Immature natural killer cell (primary cell): ENCODE measurements around the gene DNAJC5. TPM values are rescaled to one million over a fixed set of nuclear protein-coding genes. Genes with fewer than 3 reads are reported as not detected.

Experiments
- DNase-seq, 3 donors: peaks; one replicate each; pipeline ENCODE4 v3.0.0; 2022; ENCODE audit warnings: mixed read lengths in 1 of 3
- H3K27ac Mint-ChIP-seq, 6 donors: one replicate each; pipeline ENCODE4 v1.8.0; 2020; ENCODE audit warnings: mixed read lengths in 6 of 6, mild to moderate bottlenecking in 5 of 6, inconsistent platforms in 4 of 6, moderate library complexity in 3 of 6
- H3K27me3 Mint-ChIP-seq, 3 donors: one replicate each; pipeline ENCODE4 v1.8.0; 2020 to 2021; ENCODE audit warnings: low read depth in 3 of 3, mild to moderate bottlenecking in 3 of 3, mixed read lengths in 3 of 3, moderate library complexity in 3 of 3, inconsistent platforms in 1 of 3
- H3K36me3 Mint-ChIP-seq, 3 donors: one replicate each; pipeline ENCODE4 v1.8.0; 2020; ENCODE audit warnings: mixed read lengths in 3 of 3, inconsistent platforms in 2 of 3, mild to moderate bottlenecking in 2 of 3
- H3K4me1 Mint-ChIP-seq, 2 donors: one replicate each; pipeline ENCODE4 v1.8.0; 2020; ENCODE audit warnings: inconsistent platforms in 2 of 2, mild to moderate bottlenecking in 2 of 2, mixed read lengths in 2 of 2, moderate library complexity in 1 of 2
- H3K4me3 Mint-ChIP-seq, 5 donors: one replicate each; pipeline ENCODE4 v1.8.0; 2020; ENCODE audit warnings: mild to moderate bottlenecking in 5 of 5, mixed read lengths in 5 of 5, inconsistent platforms in 3 of 5, moderate library complexity in 3 of 5
- H3K9me3 Mint-ChIP-seq, 6 donors: one replicate each; pipeline ENCODE4 v1.8.0; 2020; ENCODE audit warnings: mild to moderate bottlenecking in 6 of 6, mixed read lengths in 6 of 6, inconsistent platforms in 4 of 6, moderate library complexity in 3 of 6
- polyA plus RNA-seq, 3 donors: library from polyadenylated mRNA; unstranded; fragments of 300-500 nt; fragmentation: Illumina TruSeq; gene quantifications; one replicate each; pipeline ENCODE4 v1.2.3, GENCODE V29; 2021

Gene DNAJC5
- polyA plus RNA-seq, 3 donors from 2014 or later: 1.4 to 8.2 (median 2.9) TPM

- peak overlapping the region; percentile 90 to 96 (median 93) for H3K4me3 Mint-ChIP-seq
- H3K27ac Mint-ChIP-seq: peak overlapping the region; percentile 88 to 96 (median 94)
- no peaks in the 10 kb centered on the region for H3K9me3 Mint-ChIP-seq
- peak in 2 of 3 donors; percentile 17 to 36 for DNase-seq
- peaks cover 6 to 25% (median 13%) of the 10 kb centered on the region in 3 donors for H3K36me3 Mint-ChIP-seq
- H3K4me1 Mint-ChIP-seq: peaks cover 61 to 73% of the 10 kb centered on the region in 2 donors
- H3K27me3 Mint-ChIP-seq: peaks cover 0 to 15% (median 4%) of the 10 kb centered on the region in 3 donors
These were observed 85.4 kb downstream of the DNAJC5 start for GRCh38 chr20:63980317-63980805.

GRCh38 chr20:63980806-63981728, 86.1 kb downstream of the DNAJC5 start, which contains the start of gene PRPF6:
Gene PRPF6, plus strand, starts transcription at chr20:63981132. Its CDS starts 114 bp downstream, at chr20:63981246.
- Mint-ChIP-seq H3K4me1 (peaks cover 59 to 72% of the 10 kb centered on the region in 2 donors), H3K36me3 (peaks cover 11 to 30% (median 13%) of the 10 kb centered on the region in 3 donors), H3K27ac (peak within 1 kb of the TSS; percentile 88 to 96 (median 94)), H3K27me3 (peaks cover 0 to 15% (median 4%) of the 10 kb centered on the region in 3 donors), H3K4me3 (peak within 1 kb of the TSS; percentile 90 to 96 (median 93)), H3K9me3 (no peaks in the 10 kb centered on the region)
- DNase-seq: peak; percentile 93 to 96 (median 96)

GRCh38 chr20:63982937-63983336, 88.0 kb downstream of the DNAJC5 start:
- H3K4me1 Mint-ChIP-seq: peaks cover 44 to 53% of the 10 kb centered on the region in 2 donors
- no peaks in the 10 kb centered on the region for H3K9me3 Mint-ChIP-seq
- H3K27ac Mint-ChIP-seq: peak overlapping the region in 4 of 6 donors; percentile 27 to 83 (median 60)
- no peak for DNase-seq
- H3K36me3 Mint-ChIP-seq: peaks cover 13 to 31% (median 14%) of the 10 kb centered on the region in 3 donors
- H3K27me3 Mint-ChIP-seq: peaks cover 0 to 15% (median 4%) of the 10 kb centered on the region in 3 donors
- peak overlapping the region; percentile 27 to 72 (median 53) for H3K4me3 Mint-ChIP-seq

Other genes starting within 250 kb of the DNAJC5 start
- 1 to 10 TPM in 2 of 3 donors, under 1 TPM in 1; 0.36 to 1.6 (median 1.1) TPM for gene STMN3, start 241.7 kb upstream of the DNAJC5 start, polyA plus RNA-seq
- 1 to 10 TPM in 2 of 3 donors, not detected in 1; 1.5 to 7.3 TPM for gene RTEL1, start 236.8 kb upstream of the DNAJC5 start, polyA plus RNA-seq
- not detected for gene TNFRSF6B, start 198.5 kb upstream of the DNAJC5 start, polyA plus RNA-seq
- gene ARFRP1, start 187.2 kb upstream of the DNAJC5 start, polyA plus RNA-seq: 10 to 100 TPM; 43.0 to 72.7 (median 54.3) TPM
- 10 to 100 TPM; 26.6 to 64.1 (median 33.9) TPM for gene ZGPAT, start 187.1 kb upstream of the DNAJC5 start, polyA plus RNA-seq
- gene LIME1, start 158.5 kb upstream of the DNAJC5 start, polyA plus RNA-seq: 100 to 1,000 TPM; 177 to 227 (median 180) TPM
- 1 to 10 TPM; 1.5 to 3.6 (median 3.2) TPM for gene SLC2A4RG, start 155.3 kb upstream of the DNAJC5 start, polyA plus RNA-seq
- gene ZBTB46, start 63.9 kb upstream of the DNAJC5 start, polyA plus RNA-seq: under 1 TPM; 0.16 to 0.32 (median 0.32) TPM
- under 1 TPM in 1 of 3 donors, not detected in 2; 0.34 TPM for gene ABHD16B, start 33.6 kb upstream of the DNAJC5 start, polyA plus RNA-seq
- 10 to 100 TPM; 67.5 to 90.8 (median 79.3) TPM for gene TPD52L2, start 29.9 kb upstream of the DNAJC5 start, polyA plus RNA-seq
- gene UCKL1, start 61.3 kb downstream of the DNAJC5 start, polyA plus RNA-seq: 10 to 100 TPM; 19.3 to 35.5 (median 30.8) TPM
- under 1 TPM in 2 of 3 donors, not detected in 1; 0.36 to 0.63 TPM for gene ZNF512B, start 74.8 kb downstream of the DNAJC5 start, polyA plus RNA-seq
- gene SAMD10, start 84.5 kb downstream of the DNAJC5 start, polyA plus RNA-seq: 10 to 100 TPM in 1 of 3 donors, 1 to 10 TPM in 2; 6.5 to 13.2 (median 8.5) TPM
- 10 to 100 TPM; 52.6 to 94.4 (median 63.1) TPM for gene PRPF6, start 86.0 kb downstream of the DNAJC5 start, polyA plus RNA-seq
- gene C20orf204, start 141.1 kb downstream of the DNAJC5 start, polyA plus RNA-seq: not detected
- gene SOX18, start 154.5 kb downstream of the DNAJC5 start, polyA plus RNA-seq: not detected
- gene TCEA2, start 168.1 kb downstream of the DNAJC5 start, polyA plus RNA-seq: 10 to 100 TPM; 18.9 to 26.6 (median 24.1) TPM
- 100 to 1,000 TPM; 124 to 171 (median 132) TPM for gene RGS19, start 184.4 kb downstream of the DNAJC5 start, polyA plus RNA-seq
- 1 to 10 TPM in 1 of 3 donors, under 1 TPM in 2; 0.48 to 1.3 (median 0.73) TPM for gene OPRL1, start 185.0 kb downstream of the DNAJC5 start, polyA plus RNA-seq
- not detected for gene LKAAEAR1, start 189.3 kb downstream of the DNAJC5 start, polyA plus RNA-seq
- gene NPBWR2, start 212.4 kb downstream of the DNAJC5 start, polyA plus RNA-seq: not detected